Transverse colon (tissue), 4 donors: ENCODE data around the gene ZDHHC19. TPM values are rescaled to one million over a fixed set of nuclear protein-coding genes. Genes with fewer than 3 reads are reported as not detected.
"Not testable (repeated sequence)": the region's sequence is repeated elsewhere in the genome, so short reads cannot be mapped to it uniquely, and the experiment has no call there.

Experiments
- DNase-seq: peaks from one replicate; pipeline ENCODE4 v3.0.0-alpha.2; 2019
- H3K27ac ChIP-seq, 4 donors: fragments of 200-600 bp; sonication (generic); 2 replicates each; pipeline ENCODE4 v1.5.1; 2016 to 2018; ENCODE audit warnings: inconsistent platforms in 4 of 4
- H3K27me3 ChIP-seq: fragments of 200-600 bp; sonication (generic); 2 replicates; pipeline ENCODE4 v1.5.1; 2017; ENCODE audit warnings: inconsistent platforms
- H3K36me3 ChIP-seq, 4 donors: fragments of 200-600 bp; sonication (generic); 2 replicates each; pipeline ENCODE4 v1.5.1; 2017 to 2019; ENCODE audit warnings: inconsistent platforms in 4 of 4
- H3K4me1 ChIP-seq, 4 donors: fragments of 200-600 bp; sonication (generic); 2 replicates each; pipeline ENCODE4 v1.5.1; 2017 to 2020; ENCODE audit warnings: inconsistent platforms in 4 of 4
- H3K4me3 ChIP-seq, 4 donors: fragments of 200-600 bp; sonication (generic); 1 replicate in 1 of 4; 2 replicates in 3 of 4; pipeline versions ENCODE4 v1.5.1 to v1.6.1; 2017 to 2019; ENCODE audit warnings: inconsistent platforms in 4 of 4
- H3K9me3 ChIP-seq, 2 donors: fragments of 200-600 bp; sonication (generic); 2 replicates each; pipeline ENCODE4 v1.5.1; 2017 to 2019; ENCODE audit warnings: inconsistent platforms in 2 of 2
- EP300 ChIP-seq: sonication (generic); formaldehyde crosslinking; IDR thresholded peaks from one replicate; pipeline ENCODE4 v1.6.1; 2017; ENCODE audit warnings: antibody characterized with exemption, low read depth
- POLR2A ChIP-seq: fragments of 450-650 bp; IDR thresholded peaks from one replicate; pipeline ENCODE4 v1.6.1; 2016; ENCODE audit warnings: antibody characterized with exemption, mild to moderate bottlenecking, moderate library complexity
- POLR2AphosphoS5 ChIP-seq, 3 donors: sonication (generic); formaldehyde crosslinking; IDR thresholded peaks; one replicate each; pipeline ENCODE4 v1.6.1; 2016; ENCODE audit warnings: antibody characterized with exemption in 3 of 3
- WGBS, 2 donors: methylation state at CpG; one replicate each; pipeline ENCODE4 v1.1.5; 2018; ENCODE audit warnings: low coverage in 1 of 2; 5-methylcytosine and 5-hydroxymethylcytosine counted together
- in situ Hi-C, 4 donors: fragments of 200-750 bp; cut with MboI; loops; one replicate each; pipeline versions ENCODE4 v1.15.0 to v1.15.1; 2017; ENCODE audit warnings: low sequenced_read_pairs in 3 of 4, low pct_ligation_motif_present in 1 of 4, low pct_unique_long_range_greater_than_20kb in 1 of 4
- intact Hi-C: fragments of 100-400 bp; cut with DNase I; formaldehyde crosslinking; loops from one replicate; pipeline ENCODE4 v1.15.1; 2023; ENCODE audit warnings: low total_unique reads
- total RNA-seq, 4 donors: library from RNA; depleted of rRNA; stranded (reverse); fragments of >200 nt; gene quantifications; one replicate each; pipeline ENCODE4 v1.1.0, GENCODE V29; 2016
- TF ChIP-seq, protein P1 (sequence below), 5 experiments: fragments of 200-600 bp in 3 of 5; fragments of 450-650 bp in 2 of 5; sonication (generic) in 3 of 5; IDR thresholded peaks; 1 replicate in 2 of 5; 2 replicates in 3 of 5; pipeline ENCODE4 v1.5.1; 2016 to 2017; ENCODE audit warnings: antibody characterized with exemption in 5 of 5, inconsistent platforms in 3 of 5, mild to moderate bottlenecking in 2 of 5, moderate library complexity in 1 of 5

The ZDHHC19 gene
- total RNA-seq, 4 donors from 2014 or later = not detected

DNA sequence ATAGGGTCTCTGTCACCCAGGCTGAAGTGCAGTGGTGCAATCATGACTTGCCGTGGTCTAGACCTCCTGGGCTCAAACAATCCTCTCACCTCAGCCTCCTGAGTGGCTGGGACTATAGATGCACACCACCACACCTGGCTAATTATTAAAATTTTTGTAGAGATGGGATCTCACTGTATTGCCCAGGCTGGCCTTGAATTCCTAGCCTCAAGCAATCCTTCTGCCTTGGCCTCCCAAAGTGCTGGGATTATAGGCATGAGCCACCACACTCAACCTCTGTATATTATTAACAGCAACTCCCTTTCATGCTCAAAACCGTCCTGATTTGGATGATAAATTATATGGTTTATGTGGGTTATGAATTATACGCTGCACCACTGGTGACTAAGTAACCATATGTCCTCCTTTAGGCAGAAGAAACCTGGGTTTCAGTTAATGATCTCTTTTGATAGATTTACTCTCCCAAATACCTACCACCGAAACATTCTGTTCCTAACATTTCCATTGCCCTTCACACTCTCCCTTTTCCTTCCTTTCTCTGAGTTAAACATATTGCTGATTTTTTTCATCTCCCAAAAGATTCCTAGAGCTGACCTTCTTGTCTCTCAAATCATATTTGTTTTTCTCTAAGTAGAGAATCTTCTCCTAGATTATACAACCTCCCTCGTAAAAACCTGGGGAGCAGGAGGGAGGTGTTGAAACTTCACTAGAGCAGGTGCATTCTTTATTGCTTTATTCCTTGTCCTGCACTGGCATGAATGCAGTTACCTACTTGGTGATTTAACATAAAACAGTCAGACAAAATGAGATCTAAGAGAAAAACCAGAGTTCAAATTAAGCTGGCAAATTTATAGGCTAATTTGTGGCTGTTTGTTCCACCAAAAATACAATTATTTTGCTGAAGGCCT lies 43.4 kb upstream of the ZDHHC19 start:
- DNase-seq = no peak
- H3K4me3 ChIP-seq = no peak overlapping the region
- H3K27me3 ChIP-seq = no peaks in the 10 kb centered on the region
- WGBS, 2 donors = 51 to 62% methylated on average over 2 to 5 of the region's 5 CpGs
- H3K27ac ChIP-seq = no peak overlapping the region
- peaks cover 0 to 10% (median 3%) of the 10 kb centered on the region in 4 donors for H3K4me1 ChIP-seq
- in situ Hi-C loops (loop anchor here (5.0 to 25.0 kb wide), 3 partner anchors 258 to 270 kb away; partner anchors contain the start of genes SMCO1 (in 3 of the 4) and RNF168 (in 2 of the 4)), intact Hi-C loops (loop anchor here (5.0 kb wide), 1 partner anchor 263 kb away; the partner anchor contains the start of gene SMCO1)
- peaks cover 0 to 12% (median 0%) of the 10 kb centered on the region in 4 donors for H3K36me3 ChIP-seq
- TF ChIP-seq POLR2A (no peak), EP300 (no peak), POLR2AphosphoS5 (IDR thresholded peaks at IDR 0.05) (no peak)
- TF ChIP-seq, protein P1, sequence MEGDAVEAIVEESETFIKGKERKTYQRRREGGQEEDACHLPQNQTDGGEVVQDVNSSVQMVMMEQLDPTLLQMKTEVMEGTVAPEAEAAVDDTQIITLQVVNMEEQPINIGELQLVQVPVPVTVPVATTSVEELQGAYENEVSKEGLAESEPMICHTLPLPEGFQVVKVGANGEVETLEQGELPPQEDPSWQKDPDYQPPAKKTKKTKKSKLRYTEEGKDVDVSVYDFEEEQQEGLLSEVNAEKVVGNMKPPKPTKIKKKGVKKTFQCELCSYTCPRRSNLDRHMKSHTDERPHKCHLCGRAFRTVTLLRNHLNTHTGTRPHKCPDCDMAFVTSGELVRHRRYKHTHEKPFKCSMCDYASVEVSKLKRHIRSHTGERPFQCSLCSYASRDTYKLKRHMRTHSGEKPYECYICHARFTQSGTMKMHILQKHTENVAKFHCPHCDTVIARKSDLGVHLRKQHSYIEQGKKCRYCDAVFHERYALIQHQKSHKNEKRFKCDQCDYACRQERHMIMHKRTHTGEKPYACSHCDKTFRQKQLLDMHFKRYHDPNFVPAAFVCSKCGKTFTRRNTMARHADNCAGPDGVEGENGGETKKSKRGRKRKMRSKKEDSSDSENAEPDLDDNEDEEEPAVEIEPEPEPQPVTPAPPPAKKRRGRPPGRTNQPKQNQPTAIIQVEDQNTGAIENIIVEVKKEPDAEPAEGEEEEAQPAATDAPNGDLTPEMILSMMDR (IDR thresholded peaks at IDR 0.05) = no peak
- H3K9me3 ChIP-seq = no peaks in the 10 kb centered on the region

DNA sequence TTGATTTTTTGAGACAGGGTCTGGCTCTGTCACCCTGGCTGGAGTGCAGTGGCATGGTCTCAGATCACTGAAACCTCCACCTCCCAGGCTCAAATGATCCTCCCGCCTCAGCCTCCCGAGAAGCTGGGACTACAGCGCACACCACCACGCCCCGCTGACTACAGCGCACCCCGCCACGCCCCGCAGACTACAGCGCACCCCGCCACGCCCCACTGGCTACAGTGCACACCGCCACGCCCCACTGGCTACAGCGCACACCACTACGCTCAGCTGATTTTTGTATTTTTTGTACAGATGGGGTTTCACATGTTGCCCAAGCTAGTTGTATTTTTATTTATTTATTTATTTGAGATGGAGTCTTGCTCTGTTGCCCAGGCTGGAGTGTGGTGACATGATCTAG lies 40.7 kb upstream of the ZDHHC19 start:
- no peak for TF ChIP-seq POLR2A
- TF ChIP-seq, protein P1 (IDR thresholded peaks at IDR 0.05) = no peak
- TF ChIP-seq EP300 = no peak
- TF ChIP-seq POLR2AphosphoS5 (IDR thresholded peaks at IDR 0.05) = no peak
- Histone ChIP-seq H3K4me3 (no peak overlapping the region), H3K4me1 (peaks cover 0 to 10% (median 3%) of the 10 kb centered on the region in 4 donors), H3K9me3 (no peaks in the 10 kb centered on the region), H3K27ac (no peak overlapping the region), H3K27me3 (no peaks in the 10 kb centered on the region), H3K36me3 (peaks cover 0 to 7% (median 2%) of the 10 kb centered on the region in 4 donors)
- intact Hi-C loops = no loop called here
- no peak for DNase-seq
- 78 to 86% methylated on average over 14 to 16 of the region's 16 CpGs for WGBS, 2 donors
- in situ Hi-C loops = loop anchor here in 3 of 4 donors (10.0 to 25.0 kb wide), 2 partner anchors 260 to 273 kb away; partner anchors contain the start of genes RNF168 (in 2 of the 3) and SMCO1 (in 2 of the 3)

DNA sequence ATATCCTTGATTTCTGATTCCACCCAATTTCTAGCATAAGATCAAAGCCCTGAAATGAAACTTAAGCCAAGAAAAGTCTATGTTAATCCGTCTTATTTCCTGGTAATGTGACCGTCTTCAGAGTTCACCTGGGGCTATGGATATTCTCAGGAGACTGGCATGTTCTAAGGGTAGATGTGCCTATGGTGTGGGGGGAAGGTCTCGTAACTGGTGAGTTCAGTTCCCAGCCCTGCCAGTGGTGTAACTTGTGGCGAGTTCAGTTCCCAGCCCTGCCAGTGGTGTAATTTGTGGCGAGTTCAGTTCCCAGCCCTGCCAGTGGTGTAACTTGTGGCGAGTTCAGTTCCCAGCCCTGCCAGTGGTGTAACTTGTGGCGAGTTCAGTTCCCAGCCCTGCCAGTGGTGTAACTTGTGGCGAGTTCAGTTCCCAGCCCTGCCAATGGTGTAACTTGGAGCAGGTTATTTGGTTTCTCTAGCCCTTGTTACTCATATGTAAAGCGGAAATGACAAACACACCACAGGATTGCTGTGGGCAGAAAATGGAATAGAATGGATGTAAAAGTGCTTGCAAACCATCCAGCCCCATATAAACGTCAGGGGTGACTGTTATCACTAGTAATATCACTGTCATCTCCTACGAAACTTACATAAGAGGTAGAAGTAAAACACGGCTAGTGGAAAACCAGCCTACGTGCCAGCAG lies 35.6 kb upstream of the ZDHHC19 start:
- no peaks in the 10 kb centered on the region for H3K9me3 ChIP-seq
- no peak overlapping the region for H3K27ac ChIP-seq

DNA sequence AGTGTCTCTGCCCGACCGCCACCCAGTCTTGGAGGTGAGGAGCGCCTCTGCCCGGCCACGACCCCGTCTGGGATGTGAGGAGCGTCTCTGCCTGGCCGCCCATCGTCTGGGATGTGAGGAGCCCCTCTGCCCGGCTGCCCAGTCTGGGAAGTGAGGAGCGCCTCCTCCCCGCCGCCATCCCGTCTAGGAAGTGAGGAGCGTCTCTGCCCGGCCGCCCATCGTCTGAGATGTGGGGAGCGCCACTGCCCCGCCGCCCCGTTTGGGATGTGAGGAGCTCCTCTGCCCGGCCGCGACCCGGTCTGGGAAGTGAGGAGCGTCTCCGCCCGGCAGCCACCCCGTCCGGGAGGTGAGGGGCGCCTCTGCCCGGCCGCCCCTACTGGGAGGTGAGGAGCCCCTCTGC lies 33.0 kb upstream of the ZDHHC19 start:
- in situ Hi-C loops, DNase-seq, H3K4me3 ChIP-seq, H3K27me3 ChIP-seq, H3K9me3 ChIP-seq, H3K4me1 ChIP-seq, H3K27ac ChIP-seq, intact Hi-C loops: not testable (repeated sequence)
- H3K36me3 ChIP-seq = peaks cover 0 to 32% (median 15%) of the 10 kb centered on the region in 4 donors
- WGBS, 2 donors = 98 to 100% methylated on average over 4 to 24 of the region's 34 CpGs

More for the DNA sequence above, 35.6 kb upstream of the ZDHHC19 start:
- intact Hi-C loops = no loop called here
- 89 to 100% methylated on average over 1 to 13 of the region's 13 CpGs for WGBS, 2 donors
- in situ Hi-C loops = no loop called here
- H3K4me1 ChIP-seq = no peaks in the 10 kb centered on the region
- H3K27me3 ChIP-seq = no peaks in the 10 kb centered on the region
- TF ChIP-seq, protein P1 (IDR thresholded peaks at IDR 0.05) = no peak
- no peak for TF ChIP-seq EP300
- no peak for TF ChIP-seq POLR2A
- TF ChIP-seq POLR2AphosphoS5 (IDR thresholded peaks at IDR 0.05) = no peak
- no peak for DNase-seq
- H3K36me3 ChIP-seq = peaks cover 0 to 16% (median 6%) of the 10 kb centered on the region in 4 donors
- H3K4me3 ChIP-seq = no peak overlapping the region
